Loucy (cell line): ENCODE measurements around the gene ASTN2.

ENCODE experiments used
- EZH2phosphoT487 ChIP-seq: fragments of 200-600 bp; IDR thresholded peaks from 2 replicates; pipeline ENCODE4 v1.6.1; 2018; ENCODE audit warnings: antibody characterized with exemption, mild to moderate bottlenecking, moderate library complexity, borderline replicate concordance
- TF ChIP-seq, protein P1 (sequence below): fragments of 200-600 bp; sonication (generic); conservative IDR thresholded peaks from 2 replicates; pipeline ENCODE4 v1.5.1; 2014; ENCODE audit warnings: mild to moderate bottlenecking, antibody characterized with exemption, low read length

DNA sequence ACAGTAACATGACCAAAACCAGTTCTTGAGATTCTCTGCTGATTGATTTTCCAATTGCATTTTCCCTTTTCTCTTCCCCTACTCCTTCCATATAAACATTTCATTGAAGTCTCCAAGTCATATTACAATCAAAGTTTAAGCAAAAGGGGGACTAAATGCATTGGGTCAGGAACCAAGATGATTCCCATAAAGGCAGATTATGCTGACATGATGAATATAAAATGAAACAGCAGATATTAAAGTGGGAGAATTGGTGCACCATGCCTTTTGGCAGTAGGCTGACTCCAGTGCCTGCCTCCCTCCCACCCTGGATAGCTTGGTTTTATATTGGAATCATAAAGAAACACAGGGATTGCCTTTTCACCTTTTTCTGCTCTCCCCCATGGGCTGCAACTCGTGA, 118.4 kb downstream of the ASTN2 start:
- TF ChIP-seq, protein P1, sequence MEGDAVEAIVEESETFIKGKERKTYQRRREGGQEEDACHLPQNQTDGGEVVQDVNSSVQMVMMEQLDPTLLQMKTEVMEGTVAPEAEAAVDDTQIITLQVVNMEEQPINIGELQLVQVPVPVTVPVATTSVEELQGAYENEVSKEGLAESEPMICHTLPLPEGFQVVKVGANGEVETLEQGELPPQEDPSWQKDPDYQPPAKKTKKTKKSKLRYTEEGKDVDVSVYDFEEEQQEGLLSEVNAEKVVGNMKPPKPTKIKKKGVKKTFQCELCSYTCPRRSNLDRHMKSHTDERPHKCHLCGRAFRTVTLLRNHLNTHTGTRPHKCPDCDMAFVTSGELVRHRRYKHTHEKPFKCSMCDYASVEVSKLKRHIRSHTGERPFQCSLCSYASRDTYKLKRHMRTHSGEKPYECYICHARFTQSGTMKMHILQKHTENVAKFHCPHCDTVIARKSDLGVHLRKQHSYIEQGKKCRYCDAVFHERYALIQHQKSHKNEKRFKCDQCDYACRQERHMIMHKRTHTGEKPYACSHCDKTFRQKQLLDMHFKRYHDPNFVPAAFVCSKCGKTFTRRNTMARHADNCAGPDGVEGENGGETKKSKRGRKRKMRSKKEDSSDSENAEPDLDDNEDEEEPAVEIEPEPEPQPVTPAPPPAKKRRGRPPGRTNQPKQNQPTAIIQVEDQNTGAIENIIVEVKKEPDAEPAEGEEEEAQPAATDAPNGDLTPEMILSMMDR = no peak
- TF ChIP-seq EZH2phosphoT487 = no peak
